Measurements from ENCODE around the gene TP53TG3E.
"Not testable (repeated sequence)": the region's sequence is repeated elsewhere in the genome, so short reads cannot be mapped to it uniquely, and the experiment has no call there.

Gene TP53TG3E

GRCh38 chr16:33304006-33304405 is at the start of gene TP53TG3E:
TSS of gene TP53TG3E (plus strand) at chr16:33304306. CDS start at chr16:33304374, 68 bp downstream.
- DNase-seq (ENCODE audit: low read depth) = not testable (repeated sequence)

- DNase-seq (ENCODE audit: low read depth) = not testable (repeated sequence)
Measured at GRCh38 chr16:33336226-33337012, 32.3 kb downstream of the TP53TG3E start.

GRCh38 chr16:33337627-33338542 is 33.8 kb downstream of the TP53TG3E start:
- not testable (repeated sequence) for DNase-seq (ENCODE audit: low read depth)

GRCh38 chr16:33338543-33338951 is 34.4 kb downstream of the TP53TG3E start:
- not testable (repeated sequence) for DNase-seq (ENCODE audit: low read depth)

GRCh38 chr16:33339093-33340061 is 35.3 kb downstream of the TP53TG3E start:
- not testable (repeated sequence) for DNase-seq (ENCODE audit: low read depth)

All from iris pigment epithelial cell (primary cell).